GM12865 (cell line): Measurements from ENCODE around the gene HINFP.
A peak's percentile ranks its signal among the peaks of the same experiment; 100 is the strongest.

ENCODE experiments used
- DNase-seq: peaks from one replicate; pipeline ENCODE4 v3.0.0; 2010; ENCODE audit warnings: low read depth
- H3K4me3 ChIP-seq: 2 replicates; pipeline ENCODE4 v1.5.1; 2011; ENCODE audit warnings: mild to moderate bottlenecking, low read depth, low read length, control low read depth
- TF ChIP-seq, protein P1 (sequence below): IDR thresholded peaks from 2 replicates; pipeline ENCODE4 v1.5.1; 2011; ENCODE audit warnings: low read length, control low read depth, low read depth, inconsistent platforms; ENCODE audit not compliant: insufficient read depth; ENCODE audit errors: missing control alignments

The HINFP gene

DNA sequence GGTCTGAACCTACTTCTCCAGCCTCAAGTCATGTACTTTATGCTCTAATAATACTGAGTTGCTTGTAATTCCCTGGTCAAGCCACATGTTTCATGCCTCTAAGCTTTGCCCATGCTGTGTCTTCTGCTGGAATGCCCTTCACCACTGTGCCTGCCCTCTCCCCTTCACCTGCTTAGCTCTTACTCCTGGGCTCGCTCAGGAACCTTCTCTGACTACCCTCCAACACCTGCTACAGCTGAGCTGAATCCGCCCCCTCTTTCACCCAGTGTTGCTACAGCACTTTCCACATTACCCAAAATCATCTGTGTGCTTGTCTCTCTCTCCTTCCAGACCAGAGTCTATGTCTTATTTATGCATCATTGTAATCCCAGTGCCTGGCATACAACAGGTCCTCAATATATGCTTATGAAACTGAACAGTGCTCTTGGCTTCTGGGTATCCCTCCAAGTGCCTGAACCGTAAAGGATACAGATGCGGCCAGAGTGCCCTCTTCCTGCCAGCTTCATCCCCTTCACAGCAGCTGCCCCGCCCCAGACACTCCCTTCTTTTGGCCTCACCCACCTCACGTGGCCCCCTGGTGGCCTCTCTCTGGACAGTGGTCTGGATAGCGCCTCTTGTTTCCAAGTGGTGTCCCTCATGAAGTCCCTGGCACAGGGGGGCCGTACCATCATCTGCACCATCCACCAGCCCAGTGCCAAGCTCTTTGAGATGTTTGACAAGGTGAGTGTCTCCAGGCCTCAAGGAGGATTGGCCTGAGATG lies 34.5 kb downstream of the HINFP start:
- H3K4me3 ChIP-seq, result no peak overlapping the region
- DNase-seq, result peak; percentile 44
- TF ChIP-seq, protein P1, sequence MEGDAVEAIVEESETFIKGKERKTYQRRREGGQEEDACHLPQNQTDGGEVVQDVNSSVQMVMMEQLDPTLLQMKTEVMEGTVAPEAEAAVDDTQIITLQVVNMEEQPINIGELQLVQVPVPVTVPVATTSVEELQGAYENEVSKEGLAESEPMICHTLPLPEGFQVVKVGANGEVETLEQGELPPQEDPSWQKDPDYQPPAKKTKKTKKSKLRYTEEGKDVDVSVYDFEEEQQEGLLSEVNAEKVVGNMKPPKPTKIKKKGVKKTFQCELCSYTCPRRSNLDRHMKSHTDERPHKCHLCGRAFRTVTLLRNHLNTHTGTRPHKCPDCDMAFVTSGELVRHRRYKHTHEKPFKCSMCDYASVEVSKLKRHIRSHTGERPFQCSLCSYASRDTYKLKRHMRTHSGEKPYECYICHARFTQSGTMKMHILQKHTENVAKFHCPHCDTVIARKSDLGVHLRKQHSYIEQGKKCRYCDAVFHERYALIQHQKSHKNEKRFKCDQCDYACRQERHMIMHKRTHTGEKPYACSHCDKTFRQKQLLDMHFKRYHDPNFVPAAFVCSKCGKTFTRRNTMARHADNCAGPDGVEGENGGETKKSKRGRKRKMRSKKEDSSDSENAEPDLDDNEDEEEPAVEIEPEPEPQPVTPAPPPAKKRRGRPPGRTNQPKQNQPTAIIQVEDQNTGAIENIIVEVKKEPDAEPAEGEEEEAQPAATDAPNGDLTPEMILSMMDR, result no peak

DNA sequence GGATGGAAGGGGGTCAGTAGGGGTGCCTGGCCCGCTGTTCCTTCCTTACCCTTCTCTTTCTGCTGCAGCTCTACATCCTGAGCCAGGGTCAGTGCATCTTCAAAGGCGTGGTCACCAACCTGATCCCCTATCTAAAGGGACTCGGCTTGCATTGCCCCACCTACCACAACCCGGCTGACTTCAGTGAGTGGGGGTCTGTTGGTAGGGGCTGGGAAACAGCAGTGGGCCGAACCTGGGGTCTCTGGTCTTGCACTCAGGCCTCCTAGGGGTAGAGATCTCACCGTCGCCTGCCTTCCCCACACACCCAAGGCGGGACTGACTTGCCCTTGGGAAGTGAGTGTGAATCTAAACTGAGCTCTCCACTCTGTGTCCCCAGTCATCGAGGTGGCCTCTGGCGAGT lies 35.1 kb downstream of the HINFP start:
- no peak for DNase-seq
- TF ChIP-seq, protein P1, result no peak
- no peak overlapping the region for H3K4me3 ChIP-seq

DNA sequence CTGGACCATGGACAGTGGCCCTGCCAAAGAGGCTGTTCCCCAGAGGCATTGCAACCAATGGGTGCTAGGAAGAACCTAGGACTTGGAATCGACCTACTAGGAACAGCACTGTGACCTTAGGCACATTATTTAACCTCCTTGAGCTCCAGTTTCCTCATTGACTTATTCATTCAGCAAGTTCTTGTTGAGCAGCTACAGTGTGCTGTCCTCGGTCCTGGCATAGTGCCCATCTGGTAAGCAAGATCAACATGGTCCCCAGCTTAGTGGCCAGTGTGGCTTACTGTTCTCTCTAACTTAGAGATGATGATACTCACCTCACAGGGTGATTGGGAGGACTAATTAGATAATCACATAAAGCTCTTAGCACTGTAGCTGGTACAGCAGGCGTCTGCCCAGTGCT lies 35.7 kb downstream of the HINFP start:
- TF ChIP-seq, protein P1, result no peak
- H3K4me3 ChIP-seq, result no peak overlapping the region
- no peak for DNase-seq

DNA sequence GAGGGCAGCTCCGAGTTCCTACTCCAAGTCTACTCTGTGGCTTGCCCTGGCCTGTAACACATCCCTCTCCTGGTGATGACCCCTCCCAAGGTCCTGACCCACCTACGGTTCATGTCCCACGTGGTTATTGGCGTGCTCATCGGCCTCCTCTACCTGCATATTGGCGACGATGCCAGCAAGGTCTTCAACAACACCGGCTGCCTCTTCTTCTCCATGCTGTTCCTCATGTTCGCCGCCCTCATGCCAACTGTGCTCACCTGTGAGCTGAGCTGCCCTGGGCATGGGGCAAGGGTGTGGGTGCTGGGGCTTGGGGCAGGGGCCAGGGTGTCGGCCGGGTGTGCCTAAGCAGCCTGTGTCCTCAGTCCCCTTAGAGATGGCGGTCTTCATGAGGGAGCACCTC lies 37.1 kb downstream of the HINFP start:
- H3K4me3 ChIP-seq, result no peak overlapping the region
- no peak for DNase-seq
- TF ChIP-seq, protein P1, result no peak

DNA sequence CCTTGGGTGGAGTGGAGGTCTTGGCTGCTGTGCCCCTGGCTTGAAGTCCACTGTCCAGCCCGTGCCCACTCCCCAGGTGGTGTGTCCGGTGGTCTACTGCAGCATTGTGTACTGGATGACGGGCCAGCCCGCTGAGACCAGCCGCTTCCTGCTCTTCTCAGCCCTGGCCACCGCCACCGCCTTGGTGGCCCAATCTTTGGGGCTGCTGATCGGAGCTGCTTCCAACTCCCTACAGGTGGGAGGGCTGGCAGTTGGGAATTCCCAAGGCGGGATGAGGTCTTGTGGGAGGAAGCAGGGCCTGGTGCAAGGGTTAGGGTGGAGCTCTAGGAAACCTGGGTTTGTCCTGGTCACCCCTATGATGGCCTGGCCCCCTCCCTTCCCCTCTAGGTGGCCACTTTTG lies 38.8 kb downstream of the HINFP start:
- H3K4me3 ChIP-seq, result no peak overlapping the region
- TF ChIP-seq, protein P1, result no peak
- DNase-seq, result no peak

DNA sequence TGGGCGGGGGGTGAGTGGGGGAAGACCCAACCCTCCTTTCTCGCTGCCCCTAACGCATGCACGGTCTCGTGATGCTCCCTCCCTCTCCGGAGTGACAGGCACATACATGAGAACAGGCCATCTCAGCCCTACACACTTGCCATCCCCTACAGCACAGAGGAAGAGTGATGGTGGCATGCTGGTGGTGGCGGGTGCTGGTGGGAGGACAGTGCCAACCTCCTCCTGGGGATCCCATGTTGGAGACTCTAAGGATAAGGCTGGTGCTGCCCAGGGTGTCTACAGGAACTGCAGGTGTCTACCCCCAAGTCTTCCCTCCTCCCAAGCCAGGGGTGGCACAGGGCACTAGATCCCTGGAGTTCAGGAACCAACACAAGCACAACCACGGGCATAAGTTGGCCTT lies 40.5 kb downstream of the HINFP start:
- TF ChIP-seq, protein P1, result no peak
- no peak overlapping the region for H3K4me3 ChIP-seq
- no peak for DNase-seq
